ENCODE results near the gene SUPT4H1. TPM values are rescaled to one million over a fixed set of nuclear protein-coding genes. Genes with fewer than 3 reads are reported as not detected.

The SUPT4H1 gene
- total and polyA plus RNA-seq, 9 donors: 64.8 to 107 (median 87.7) TPM

GRCh38 chr17:58375256-58375655 is 23.3 kb upstream of the SUPT4H1 start:
- no peaks in the 10 kb centered on the region for H3K4me1 ChIP-seq (ENCODE audit: control insufficient read depth, insufficient read depth, low read length)
- DNase-seq: no peak
- peaks cover 2% of the 10 kb centered on the region for H3K27me3 ChIP-seq (ENCODE audit: control insufficient read depth, insufficient read depth, low read length)
- H3K4me3 ChIP-seq (ENCODE audit: low read length): no peak overlapping the region
- H3K36me3 ChIP-seq (ENCODE audit: control insufficient read depth, insufficient read depth, low read length): no peaks in the 10 kb centered on the region
- WGBS (ENCODE audit: insufficient coverage): 79% methylated on average over 3 of the region's 5 CpGs
- H3K27ac ChIP-seq (ENCODE audit: low read length): no peak overlapping the region
- no peaks in the 10 kb centered on the region for H3K9me3 ChIP-seq (replicated peaks; ENCODE audit: control insufficient read depth, low read depth, low read length)

- H3K36me3 ChIP-seq (ENCODE audit: control insufficient read depth, insufficient read depth, low read length): no peaks in the 10 kb centered on the region
- H3K4me3 ChIP-seq (ENCODE audit: low read length): no peak overlapping the region
- no CpG with 5 or more reads among the region's 1 CpG for WGBS (ENCODE audit: insufficient coverage)
- H3K27me3 ChIP-seq (ENCODE audit: control insufficient read depth, insufficient read depth, low read length): peaks cover 4% of the 10 kb centered on the region
- H3K9me3 ChIP-seq (replicated peaks; ENCODE audit: control insufficient read depth, low read depth, low read length): no peaks in the 10 kb centered on the region
- no peaks in the 10 kb centered on the region for H3K4me1 ChIP-seq (ENCODE audit: control insufficient read depth, insufficient read depth, low read length)
- no peak overlapping the region for H3K27ac ChIP-seq (ENCODE audit: low read length)
- no peak for DNase-seq
These were observed 21.9 kb upstream of the SUPT4H1 start for GRCh38 chr17:58373923-58374322.

GRCh38 chr17:58373003-58373402 is 21.0 kb upstream of the SUPT4H1 start:
- DNase-seq: no peak
- no peaks in the 10 kb centered on the region for H3K9me3 ChIP-seq (replicated peaks; ENCODE audit: control insufficient read depth, low read depth, low read length)
- H3K27me3 ChIP-seq (ENCODE audit: control insufficient read depth, insufficient read depth, low read length): peaks cover 4% of the 10 kb centered on the region
- H3K27ac ChIP-seq (ENCODE audit: low read length): no peak overlapping the region
- H3K4me3 ChIP-seq (ENCODE audit: low read length): no peak overlapping the region
- WGBS (ENCODE audit: insufficient coverage): 80% methylated on average over 1 of the region's 5 CpGs
- no peaks in the 10 kb centered on the region for H3K36me3 ChIP-seq (ENCODE audit: control insufficient read depth, insufficient read depth, low read length)
- H3K4me1 ChIP-seq (ENCODE audit: control insufficient read depth, insufficient read depth, low read length): no peaks in the 10 kb centered on the region

- no peak overlapping the region for H3K27ac ChIP-seq (ENCODE audit: low read length)
- H3K4me3 ChIP-seq (ENCODE audit: low read length): no peak overlapping the region
- no peaks in the 10 kb centered on the region for H3K36me3 ChIP-seq (ENCODE audit: control insufficient read depth, insufficient read depth, low read length)
- H3K9me3 ChIP-seq (replicated peaks; ENCODE audit: control insufficient read depth, low read depth, low read length): no peaks in the 10 kb centered on the region
- H3K27me3 ChIP-seq (ENCODE audit: control insufficient read depth, insufficient read depth, low read length): peaks cover 4% of the 10 kb centered on the region
- no peaks in the 10 kb centered on the region for H3K4me1 ChIP-seq (ENCODE audit: control insufficient read depth, insufficient read depth, low read length)
- WGBS (ENCODE audit: insufficient coverage): 72% methylated on average over 4 of the region's 6 CpGs
- no peak for DNase-seq
These were observed 19.4 kb upstream of the SUPT4H1 start for GRCh38 chr17:58371300-58371950.

GRCh38 chr17:58370716-58371115 is 18.7 kb upstream of the SUPT4H1 start:
- no peak for DNase-seq
- Histone ChIP-seq H3K4me1 (ENCODE audit: control insufficient read depth, insufficient read depth, low read length) (no peaks in the 10 kb centered on the region), H3K36me3 (ENCODE audit: control insufficient read depth, insufficient read depth, low read length) (no peaks in the 10 kb centered on the region), H3K9me3 (replicated peaks; ENCODE audit: control insufficient read depth, low read depth, low read length) (no peaks in the 10 kb centered on the region), H3K27ac (ENCODE audit: low read length) (no peak overlapping the region), H3K27me3 (ENCODE audit: control insufficient read depth, insufficient read depth, low read length) (peaks cover 4% of the 10 kb centered on the region), H3K4me3 (ENCODE audit: low read length) (no peak overlapping the region)
- WGBS (ENCODE audit: insufficient coverage): 81% methylated on average over 8 of the region's 9 CpGs

GRCh38 chr17:58370309-58370708 is 18.3 kb upstream of the SUPT4H1 start:
- no peaks in the 10 kb centered on the region for H3K36me3 ChIP-seq (ENCODE audit: control insufficient read depth, insufficient read depth, low read length)
- WGBS (ENCODE audit: insufficient coverage): 83% methylated on average over 1 of the region's 5 CpGs
- no peaks in the 10 kb centered on the region for H3K9me3 ChIP-seq (replicated peaks; ENCODE audit: control insufficient read depth, low read depth, low read length)
- no peak overlapping the region for H3K4me3 ChIP-seq (ENCODE audit: low read length)
- DNase-seq: no peak
- no peaks in the 10 kb centered on the region for H3K4me1 ChIP-seq (ENCODE audit: control insufficient read depth, insufficient read depth, low read length)
- no peak overlapping the region for H3K27ac ChIP-seq (ENCODE audit: low read length)
- peaks cover 4% of the 10 kb centered on the region for H3K27me3 ChIP-seq (ENCODE audit: control insufficient read depth, insufficient read depth, low read length)

- H3K27me3 ChIP-seq (ENCODE audit: control insufficient read depth, insufficient read depth, low read length): peaks cover 8% of the 10 kb centered on the region
- no peak overlapping the region for H3K27ac ChIP-seq (ENCODE audit: low read length)
- no peak for DNase-seq
- no peaks in the 10 kb centered on the region for H3K9me3 ChIP-seq (replicated peaks; ENCODE audit: control insufficient read depth, low read depth, low read length)
- H3K36me3 ChIP-seq (ENCODE audit: control insufficient read depth, insufficient read depth, low read length): no peaks in the 10 kb centered on the region
- 60% methylated on average over 1 of the region's 5 CpGs for WGBS (ENCODE audit: insufficient coverage)
- no peak overlapping the region for H3K4me3 ChIP-seq (ENCODE audit: low read length)
- H3K4me1 ChIP-seq (ENCODE audit: control insufficient read depth, insufficient read depth, low read length): no peaks in the 10 kb centered on the region
These were observed 17.4 kb upstream of the SUPT4H1 start for GRCh38 chr17:58369214-58370031.

- peaks cover 9% of the 10 kb centered on the region for H3K27me3 ChIP-seq (ENCODE audit: control insufficient read depth, insufficient read depth, low read length)
- no peaks in the 10 kb centered on the region for H3K36me3 ChIP-seq (ENCODE audit: control insufficient read depth, insufficient read depth, low read length)
- no peak overlapping the region for H3K4me3 ChIP-seq (ENCODE audit: low read length)
- DNase-seq: no peak
- H3K27ac ChIP-seq (ENCODE audit: low read length): no peak overlapping the region
- no peaks in the 10 kb centered on the region for H3K4me1 ChIP-seq (ENCODE audit: control insufficient read depth, insufficient read depth, low read length)
- H3K9me3 ChIP-seq (replicated peaks; ENCODE audit: control insufficient read depth, low read depth, low read length): no peaks in the 10 kb centered on the region
- no CpG with 5 or more reads among the region's 3 CpGs for WGBS (ENCODE audit: insufficient coverage)
These were observed 16.8 kb upstream of the SUPT4H1 start for GRCh38 chr17:58368860-58369213.

- Histone ChIP-seq H3K4me3 (ENCODE audit: low read length) (no peak overlapping the region), H3K4me1 (ENCODE audit: control insufficient read depth, insufficient read depth, low read length) (no peaks in the 10 kb centered on the region), H3K27ac (ENCODE audit: low read length) (no peak overlapping the region), H3K36me3 (ENCODE audit: control insufficient read depth, insufficient read depth, low read length) (no peaks in the 10 kb centered on the region), H3K9me3 (replicated peaks; ENCODE audit: control insufficient read depth, low read depth, low read length) (no peaks in the 10 kb centered on the region), H3K27me3 (ENCODE audit: control insufficient read depth, insufficient read depth, low read length) (peaks cover 13% of the 10 kb centered on the region)
- DNase-seq: no peak
- WGBS (ENCODE audit: insufficient coverage): no CpG with 5 or more reads among the region's 3 CpGs
These were observed 15.5 kb upstream of the SUPT4H1 start for GRCh38 chr17:58367461-58367860.

GRCh38 chr17:58365980-58366595 is 14.1 kb upstream of the SUPT4H1 start:
- H3K36me3 ChIP-seq (ENCODE audit: control insufficient read depth, insufficient read depth, low read length): no peaks in the 10 kb centered on the region

More at GRCh38 chr17:58365980-58366595, 14.1 kb upstream of the SUPT4H1 start:
- Histone ChIP-seq H3K27me3 (ENCODE audit: control insufficient read depth, insufficient read depth, low read length) (peaks cover 13% of the 10 kb centered on the region), H3K4me1 (ENCODE audit: control insufficient read depth, insufficient read depth, low read length) (no peaks in the 10 kb centered on the region), H3K27ac (ENCODE audit: low read length) (no peak overlapping the region), H3K9me3 (replicated peaks; ENCODE audit: control insufficient read depth, low read depth, low read length) (no peaks in the 10 kb centered on the region), H3K4me3 (ENCODE audit: low read length) (no peak overlapping the region)
- DNase-seq: no peak
- WGBS (ENCODE audit: insufficient coverage): 57% methylated on average over 1 of the region's 5 CpGs

Data from muscle of leg (tissue), 11 donors.